ENCODE measurements around the gene OIT3.

DNA sequence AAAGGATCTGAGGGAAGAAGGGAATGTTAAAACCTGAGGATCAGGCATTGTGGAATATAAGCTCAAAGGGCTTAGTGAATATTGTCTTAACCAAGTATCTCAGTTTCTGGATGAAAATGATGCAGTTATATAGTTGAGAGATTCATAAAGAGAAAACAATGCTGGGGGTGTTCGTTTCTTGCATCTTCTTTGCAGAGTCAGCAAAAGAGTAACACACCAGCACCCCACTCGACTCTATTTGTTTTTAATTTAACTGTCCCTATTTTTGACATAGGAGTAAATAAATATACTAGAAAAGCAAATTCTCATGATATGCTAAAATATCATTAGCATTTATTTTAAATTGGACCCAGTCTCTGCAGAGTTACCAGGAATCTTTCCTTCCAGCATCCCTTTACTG is 7.6 kb upstream of the OIT3 start:
- TF ChIP-seq, protein P1, sequence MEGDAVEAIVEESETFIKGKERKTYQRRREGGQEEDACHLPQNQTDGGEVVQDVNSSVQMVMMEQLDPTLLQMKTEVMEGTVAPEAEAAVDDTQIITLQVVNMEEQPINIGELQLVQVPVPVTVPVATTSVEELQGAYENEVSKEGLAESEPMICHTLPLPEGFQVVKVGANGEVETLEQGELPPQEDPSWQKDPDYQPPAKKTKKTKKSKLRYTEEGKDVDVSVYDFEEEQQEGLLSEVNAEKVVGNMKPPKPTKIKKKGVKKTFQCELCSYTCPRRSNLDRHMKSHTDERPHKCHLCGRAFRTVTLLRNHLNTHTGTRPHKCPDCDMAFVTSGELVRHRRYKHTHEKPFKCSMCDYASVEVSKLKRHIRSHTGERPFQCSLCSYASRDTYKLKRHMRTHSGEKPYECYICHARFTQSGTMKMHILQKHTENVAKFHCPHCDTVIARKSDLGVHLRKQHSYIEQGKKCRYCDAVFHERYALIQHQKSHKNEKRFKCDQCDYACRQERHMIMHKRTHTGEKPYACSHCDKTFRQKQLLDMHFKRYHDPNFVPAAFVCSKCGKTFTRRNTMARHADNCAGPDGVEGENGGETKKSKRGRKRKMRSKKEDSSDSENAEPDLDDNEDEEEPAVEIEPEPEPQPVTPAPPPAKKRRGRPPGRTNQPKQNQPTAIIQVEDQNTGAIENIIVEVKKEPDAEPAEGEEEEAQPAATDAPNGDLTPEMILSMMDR (IDR thresholded peaks at IDR 0.05): no peak
- no peak for TF ChIP-seq EZH2 (IDR thresholded peaks at IDR 0.05)
- TF ChIP-seq EZH2phosphoT487 (IDR thresholded peaks at IDR 0.05): no peak
